Epidermal melanocyte (primary cell): ENCODE measurements around the gene COLGALT1.

Source experiments
- DNase-seq: peaks from one replicate; pipeline ENCODE4 v3.0.0; 2011; ENCODE audit warnings: low spot score; ENCODE audit not compliant: insufficient read length

Gene COLGALT1

GRCh38 chr19:17598953-17599352, 43.5 kb downstream of the COLGALT1 start:
- no peak for DNase-seq

DNA sequence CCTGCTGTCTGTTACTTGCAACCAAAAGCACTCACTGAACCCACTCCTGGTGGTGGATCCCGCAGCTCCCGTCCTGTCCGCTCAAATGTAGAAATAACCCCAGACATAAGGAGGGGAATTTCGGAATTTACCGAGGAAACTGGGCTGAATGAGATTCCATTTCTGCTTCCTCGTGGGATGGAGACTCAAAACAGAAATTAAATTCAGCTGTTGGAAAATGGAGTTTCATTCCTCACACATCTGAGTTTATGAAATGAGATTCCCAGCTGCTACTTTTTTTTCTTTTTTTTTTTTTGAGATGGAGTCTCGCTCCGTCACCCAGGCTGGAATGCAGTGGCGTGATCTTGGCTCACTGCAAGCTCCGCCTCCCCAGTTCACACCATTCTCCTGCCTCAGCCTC, 44.3 kb downstream of the COLGALT1 start:
- DNase-seq, result no peak

- DNase-seq, result no peak
These were observed 46.2 kb downstream of the COLGALT1 start for GRCh38 chr19:17601683-17602082.

DNA sequence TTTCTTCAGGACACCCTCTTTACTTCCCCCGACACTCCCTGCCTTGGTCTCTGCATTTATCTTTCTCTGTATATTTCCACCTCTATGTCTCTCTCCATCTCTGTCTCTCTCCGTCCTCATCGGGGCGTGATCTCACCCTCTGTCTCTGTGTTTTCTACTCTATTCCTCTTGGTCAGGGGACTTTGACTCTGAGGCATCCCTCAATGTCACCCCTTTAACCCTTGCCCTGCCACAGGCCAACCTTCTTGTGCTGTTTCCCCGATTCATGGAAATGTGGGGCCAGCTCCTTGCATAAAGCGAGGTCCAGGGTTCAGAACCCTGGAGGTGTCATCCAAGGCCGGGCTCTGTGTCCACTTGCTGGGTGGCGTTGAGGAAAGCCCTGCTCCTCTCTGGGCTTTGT, 46.8 kb downstream of the COLGALT1 start:
- DNase-seq, result no peak

- no peak for DNase-seq
These were observed 47.5 kb downstream of the COLGALT1 start for GRCh38 chr19:17602872-17603510.

- DNase-seq, result no peak
These were observed 49.0 kb downstream of the COLGALT1 start for GRCh38 chr19:17604372-17605025.

DNA sequence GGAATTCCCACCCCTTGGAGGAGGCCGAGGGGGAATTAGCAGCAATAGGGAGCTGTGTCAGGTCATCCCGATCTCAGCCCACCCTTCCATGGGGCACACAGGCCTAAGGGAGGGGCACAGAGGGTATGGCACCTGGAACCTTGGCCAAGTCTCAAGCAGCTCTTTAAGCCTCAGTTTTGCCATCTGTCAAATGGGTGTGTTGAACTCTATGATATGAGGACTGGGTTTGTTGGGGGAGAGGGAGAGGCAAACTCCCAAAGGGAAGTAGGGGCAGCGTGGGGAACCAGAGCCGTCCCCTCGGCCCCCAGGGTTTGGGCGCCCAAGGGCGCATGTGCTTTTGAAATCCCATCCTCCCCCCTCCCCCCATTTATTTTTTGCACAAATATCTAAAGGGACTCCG, 49.7 kb downstream of the COLGALT1 start:
- no peak for DNase-seq

DNA sequence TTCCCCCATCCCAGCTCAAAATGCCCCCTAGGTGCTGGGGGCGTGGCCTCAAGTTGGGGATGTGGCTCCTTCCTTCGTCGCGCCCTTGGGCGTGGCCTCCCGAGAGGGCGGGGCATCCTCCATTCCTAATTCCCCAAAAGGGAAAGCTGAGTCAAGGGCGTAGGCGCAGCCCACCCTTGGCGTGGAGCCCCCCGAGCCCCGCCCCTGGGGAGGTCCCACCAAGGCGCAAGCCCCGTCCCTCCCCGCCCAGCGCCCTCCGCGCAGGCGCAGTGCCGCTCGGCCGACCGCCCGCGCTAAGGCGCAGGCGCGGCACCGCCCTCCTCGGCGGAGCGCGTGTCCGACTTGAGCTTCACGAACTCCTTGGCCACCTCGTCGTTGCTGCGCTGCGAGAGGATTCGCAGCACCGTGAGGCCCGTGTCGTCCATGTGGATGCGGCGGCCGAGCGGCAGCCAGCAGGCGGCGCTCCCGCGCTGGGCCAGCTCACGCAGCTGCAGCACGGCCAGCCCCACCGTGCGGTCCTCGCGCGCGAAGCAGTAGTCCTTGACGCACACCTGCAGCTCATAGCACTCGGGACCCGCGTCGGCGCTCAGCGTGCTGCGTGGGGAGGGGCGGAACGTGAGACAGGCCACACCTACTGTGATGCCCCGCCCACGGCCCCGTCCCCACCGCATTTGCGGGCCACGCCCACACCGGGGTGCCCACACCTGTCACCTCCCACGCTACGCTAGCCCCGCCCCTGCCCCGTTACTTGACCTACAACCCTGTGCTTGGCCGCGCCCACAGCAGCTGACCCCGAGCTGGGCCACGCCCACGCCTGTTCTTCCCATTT, 50.5 kb downstream of the COLGALT1 start:
- peak; percentile 70 for DNase-seq

DNA sequence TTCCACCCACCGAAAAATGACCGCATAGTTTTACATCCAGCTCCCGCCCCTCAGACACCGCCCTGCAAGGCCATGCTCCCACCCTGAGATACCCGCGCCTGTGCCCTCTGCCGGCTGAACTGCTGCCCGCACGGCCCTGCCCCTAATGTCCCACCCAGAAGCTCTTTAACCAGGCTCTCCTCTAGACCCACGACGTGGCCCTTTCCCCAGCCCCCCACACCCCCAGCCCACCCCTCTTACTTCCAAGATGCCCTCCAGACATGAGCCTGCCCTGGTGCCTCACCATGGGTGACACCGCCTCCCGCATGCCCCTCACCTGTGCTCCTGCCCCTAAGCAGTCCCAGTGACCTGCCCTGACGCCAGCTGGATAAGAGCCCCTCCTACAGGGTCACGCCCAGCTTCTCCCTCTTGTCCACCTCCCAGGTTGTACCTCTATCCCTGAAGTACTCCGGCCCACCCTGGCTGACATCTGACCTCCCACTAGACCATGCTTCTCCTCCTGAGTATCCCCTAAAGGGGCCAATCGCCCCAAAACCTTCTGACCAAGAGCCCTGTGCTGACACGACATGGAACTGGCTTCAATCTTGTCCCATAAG, 51.2 kb downstream of the COLGALT1 start:
- DNase-seq, result no peak

DNA sequence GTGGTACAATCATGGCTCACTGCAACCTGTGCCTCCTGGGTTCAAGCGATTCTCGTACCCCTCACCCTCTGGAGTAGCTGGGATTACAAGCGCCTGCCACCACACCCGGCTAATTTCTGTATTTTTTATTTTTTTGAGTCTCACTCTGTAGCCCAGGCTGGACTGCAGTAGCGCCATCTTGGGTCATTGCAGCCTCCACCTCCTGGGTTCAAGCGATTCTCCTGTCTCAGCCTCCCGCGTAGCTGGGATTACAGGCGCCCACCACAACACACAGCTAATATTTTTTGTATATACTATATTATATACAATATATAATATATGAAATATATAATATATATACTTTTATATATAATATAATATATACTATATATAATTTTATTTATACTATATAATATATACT, 52.5 kb downstream of the COLGALT1 start:
- DNase-seq, result no peak

DNA sequence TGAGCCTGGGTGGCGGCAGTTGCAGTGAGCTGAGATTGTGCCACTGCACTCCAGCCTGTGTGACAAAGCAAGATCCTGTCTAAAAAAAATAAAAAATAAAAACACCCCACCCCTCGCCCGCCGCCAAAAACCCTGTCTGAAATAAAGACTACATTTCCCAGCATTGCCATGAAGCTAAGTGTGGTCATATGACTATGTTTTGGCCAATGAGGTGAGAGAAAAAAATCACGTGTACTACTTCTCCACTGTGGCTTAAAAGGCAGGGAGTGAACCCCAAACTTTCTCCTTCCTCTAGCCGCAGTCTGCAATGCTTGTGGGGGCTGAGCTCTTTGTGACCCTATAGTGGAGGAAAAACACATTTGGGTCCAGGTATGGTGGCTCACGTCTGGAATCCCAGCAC, 54.9 kb downstream of the COLGALT1 start:
- peak; percentile 36 for DNase-seq

GRCh38 chr19:17611462-17612244, 56.2 kb downstream of the COLGALT1 start:
- no peak for DNase-seq

DNA sequence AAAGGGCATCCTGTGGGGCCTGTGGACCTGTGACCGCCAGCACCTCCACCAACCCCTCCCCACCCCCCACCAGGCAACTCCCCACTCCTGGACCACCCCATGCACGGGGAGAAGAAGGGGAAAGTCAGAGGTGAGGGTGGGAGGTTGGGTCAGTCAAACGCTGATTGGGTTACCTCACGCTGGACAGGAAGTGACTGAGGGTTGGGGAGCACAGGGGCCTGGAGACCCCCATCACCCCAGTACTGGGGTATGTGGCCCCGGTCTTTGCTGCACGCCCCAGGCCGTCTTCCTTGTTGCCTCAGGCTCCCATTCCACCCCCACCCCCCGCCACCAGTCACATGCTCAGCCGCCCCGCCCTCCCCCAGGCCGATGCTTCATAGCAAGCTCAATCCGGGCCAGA, 59.0 kb downstream of the COLGALT1 start:
- DNase-seq, result no peak

DNA sequence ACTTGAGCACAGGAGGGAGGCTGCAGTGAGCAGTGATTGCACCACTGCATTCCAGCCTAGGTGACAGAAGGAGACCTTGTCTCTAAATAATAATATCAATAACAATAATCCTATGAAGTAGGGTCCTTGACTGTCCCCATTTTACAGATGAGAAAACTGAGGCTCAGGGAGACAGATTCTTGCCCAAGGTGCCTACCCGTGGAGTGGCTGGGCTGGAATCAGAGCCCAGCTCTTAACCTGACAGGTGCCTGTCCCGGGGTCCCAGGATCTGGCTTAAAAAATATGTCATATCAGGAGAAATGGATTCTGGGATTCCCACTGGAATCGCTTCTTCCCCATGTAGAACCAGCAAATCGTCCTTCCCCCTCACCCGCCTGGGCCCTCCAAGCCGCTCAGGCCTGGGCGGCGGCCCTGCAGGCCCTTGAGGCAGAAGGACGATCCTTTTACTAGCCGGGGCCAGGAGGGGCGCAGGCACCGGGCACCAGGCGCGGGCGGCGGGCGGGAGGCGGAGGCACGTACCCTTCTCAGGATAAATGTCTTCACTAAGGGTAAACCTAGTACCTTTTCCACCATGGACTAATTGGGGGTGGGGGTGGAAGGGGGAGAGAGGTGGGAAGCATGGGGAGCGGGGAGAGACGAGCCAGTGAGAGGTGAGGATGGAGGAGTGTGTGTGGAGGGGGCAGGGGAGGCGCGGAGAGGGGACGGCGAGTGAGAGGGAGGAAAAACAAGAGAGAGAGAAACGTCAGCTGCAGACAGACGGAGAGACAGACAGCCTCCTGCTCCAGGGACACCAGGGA, 60.6 kb downstream of the COLGALT1 start:
- DNase-seq, result no peak

DNA sequence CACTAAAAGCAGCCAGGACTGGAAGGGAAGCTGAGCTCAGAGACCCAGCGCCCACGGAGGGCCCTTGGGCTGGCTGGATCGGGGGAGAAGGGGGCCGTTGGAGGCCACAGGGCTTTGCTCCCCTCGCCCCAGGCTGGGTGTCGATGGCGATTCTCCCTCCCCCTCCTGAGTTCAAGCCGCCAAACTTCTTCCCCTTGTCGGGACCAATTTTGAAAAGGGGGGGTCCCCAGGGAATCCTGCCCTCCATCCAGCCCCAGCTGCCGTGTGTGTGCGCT, 61.2 kb downstream of the COLGALT1 start:
- DNase-seq, result no peak

GRCh38 chr19:17616961-17617806, 61.7 kb downstream of the COLGALT1 start:
- DNase-seq, result no peak

GRCh38 chr19:17617807-17618192, 62.4 kb downstream of the COLGALT1 start:
- no peak for DNase-seq

DNA sequence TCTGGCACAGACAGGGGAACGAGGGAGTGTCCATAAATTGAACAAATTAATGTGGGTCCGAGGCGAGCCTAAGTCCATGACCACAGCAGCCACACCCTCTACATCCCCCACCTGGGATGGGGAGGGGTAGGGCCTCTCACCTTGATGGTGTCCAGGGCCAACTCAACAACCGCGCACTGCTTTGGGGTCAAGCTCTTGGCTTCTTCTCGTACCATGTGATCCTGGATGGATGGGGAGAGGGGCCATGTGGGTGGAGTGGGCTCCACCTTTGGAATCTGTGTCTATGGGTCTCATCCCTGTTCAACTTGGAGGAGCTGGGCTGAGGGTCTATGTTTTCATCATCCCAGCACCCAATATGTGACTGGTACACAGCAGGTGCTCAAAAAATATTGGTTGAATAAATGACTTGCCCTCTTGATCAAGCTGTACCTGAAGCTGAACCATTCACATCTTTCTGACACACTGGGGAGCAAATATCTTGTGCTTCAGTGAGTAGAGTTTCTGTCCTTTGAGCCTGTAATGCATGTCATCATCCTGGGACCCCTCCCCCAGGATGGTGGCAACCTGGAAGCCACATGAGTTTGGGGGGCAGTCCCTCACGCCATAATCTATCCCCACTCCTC, 62.9 kb downstream of the COLGALT1 start:
- DNase-seq, result no peak

DNA sequence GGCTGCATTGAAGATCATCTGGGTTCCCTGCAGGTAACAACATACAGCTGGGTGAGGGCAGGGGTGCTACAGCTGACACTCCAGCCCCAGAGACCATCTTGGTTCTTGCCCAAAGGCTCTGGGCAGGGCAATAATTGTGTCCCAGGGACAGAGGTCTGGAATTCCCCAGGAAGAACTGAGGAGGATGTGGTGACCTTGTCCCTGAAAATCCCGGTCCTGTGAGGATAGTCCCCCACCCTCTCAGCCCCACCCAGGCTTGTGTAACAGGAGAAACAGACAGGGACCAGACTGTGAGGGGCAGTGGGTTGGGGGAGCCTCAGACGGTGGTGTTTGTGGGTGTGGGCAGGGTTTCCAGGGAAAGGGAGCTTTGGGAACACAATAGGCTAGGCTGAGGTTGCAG, 63.5 kb downstream of the COLGALT1 start:
- DNase-seq, result no peak
